ENCODE results near the gene GSTA2.
"Not testable (repeated sequence)": the region's sequence is repeated elsewhere in the genome, so short reads cannot be mapped to it uniquely, and the experiment has no call there.

The GSTA2 gene

GRCh38 chr6:52726193-52726542 lies 37.1 kb downstream of the GSTA2 start:
- FAIRE-seq: no peak
- DNase-seq (ENCODE audit: insufficient read length, low spot score): no peak

GRCh38 chr6:52725535-52726192 lies 37.6 kb downstream of the GSTA2 start:
- TF ChIP-seq, protein P1, sequence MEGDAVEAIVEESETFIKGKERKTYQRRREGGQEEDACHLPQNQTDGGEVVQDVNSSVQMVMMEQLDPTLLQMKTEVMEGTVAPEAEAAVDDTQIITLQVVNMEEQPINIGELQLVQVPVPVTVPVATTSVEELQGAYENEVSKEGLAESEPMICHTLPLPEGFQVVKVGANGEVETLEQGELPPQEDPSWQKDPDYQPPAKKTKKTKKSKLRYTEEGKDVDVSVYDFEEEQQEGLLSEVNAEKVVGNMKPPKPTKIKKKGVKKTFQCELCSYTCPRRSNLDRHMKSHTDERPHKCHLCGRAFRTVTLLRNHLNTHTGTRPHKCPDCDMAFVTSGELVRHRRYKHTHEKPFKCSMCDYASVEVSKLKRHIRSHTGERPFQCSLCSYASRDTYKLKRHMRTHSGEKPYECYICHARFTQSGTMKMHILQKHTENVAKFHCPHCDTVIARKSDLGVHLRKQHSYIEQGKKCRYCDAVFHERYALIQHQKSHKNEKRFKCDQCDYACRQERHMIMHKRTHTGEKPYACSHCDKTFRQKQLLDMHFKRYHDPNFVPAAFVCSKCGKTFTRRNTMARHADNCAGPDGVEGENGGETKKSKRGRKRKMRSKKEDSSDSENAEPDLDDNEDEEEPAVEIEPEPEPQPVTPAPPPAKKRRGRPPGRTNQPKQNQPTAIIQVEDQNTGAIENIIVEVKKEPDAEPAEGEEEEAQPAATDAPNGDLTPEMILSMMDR (IDR thresholded peaks at IDR 0.05; ENCODE audit: insufficient read depth, missing control alignments): no peak
- no peak for DNase-seq (ENCODE audit: insufficient read length, low spot score)
- no peak for FAIRE-seq

More at GRCh38 chr6:52726193-52726542, 37.1 kb downstream of the GSTA2 start:
- TF ChIP-seq, protein P1 (IDR thresholded peaks at IDR 0.05; ENCODE audit: insufficient read depth, missing control alignments): no peak

DNA sequence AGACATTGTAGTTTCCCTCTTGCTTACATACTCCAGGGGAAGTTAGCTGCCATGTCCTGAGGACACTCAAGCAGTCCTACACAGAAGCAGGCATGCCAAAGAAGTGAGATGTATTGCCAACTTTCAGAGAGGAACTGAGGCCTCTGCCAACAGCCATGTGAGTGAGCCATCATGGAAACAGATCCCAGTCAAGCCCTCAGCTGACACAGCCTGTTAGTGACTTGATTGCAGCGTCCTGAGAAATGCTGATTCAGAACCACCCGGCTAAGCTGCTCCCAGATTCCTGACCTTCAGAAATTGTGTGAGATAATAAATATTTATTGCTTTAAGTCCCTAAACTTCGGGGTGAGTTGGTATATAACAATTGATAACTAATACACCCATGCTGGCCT lies 38.1 kb downstream of the GSTA2 start:
- DNase-seq (ENCODE audit: insufficient read length, low spot score) (no peak), FAIRE-seq (no peak)
- TF ChIP-seq, protein P1 (IDR thresholded peaks at IDR 0.05; ENCODE audit: insufficient read depth, missing control alignments): no peak

DNA sequence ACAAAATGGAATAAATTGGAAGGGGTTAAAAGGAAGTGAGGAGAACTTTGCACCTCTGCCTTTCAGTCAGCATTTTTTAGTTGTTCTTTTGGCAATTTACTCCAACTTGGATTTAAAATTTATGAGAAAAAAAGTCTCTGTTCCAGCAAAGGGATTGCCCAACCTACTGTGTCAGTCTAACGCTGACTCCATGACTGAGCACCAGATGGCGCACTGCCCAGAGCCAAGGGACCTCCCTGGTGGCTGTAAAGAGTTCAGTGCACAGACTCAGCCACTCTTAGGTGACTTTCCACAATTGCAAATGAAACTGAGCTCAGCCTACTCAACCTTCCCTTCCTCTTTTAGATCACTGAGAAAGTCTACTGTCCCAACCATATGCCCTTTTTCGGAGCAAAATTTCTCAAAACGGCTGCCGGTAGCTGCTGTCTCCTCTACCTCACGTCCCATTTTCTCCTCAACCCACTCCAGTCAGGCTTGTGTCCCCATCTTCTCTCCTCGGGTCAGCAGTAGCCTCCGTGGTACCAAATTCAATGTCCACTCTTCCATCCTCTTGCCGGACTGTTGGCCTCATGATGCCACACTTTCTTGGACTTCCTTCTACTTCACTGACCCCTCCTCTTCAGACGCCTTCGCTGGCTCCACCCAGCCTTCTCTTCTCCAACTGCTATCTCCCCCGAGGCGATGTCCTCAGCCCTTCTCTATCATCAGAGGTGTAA lies 38.7 kb downstream of the GSTA2 start:
- FAIRE-seq (no peak), DNase-seq (ENCODE audit: insufficient read length, low spot score) (peak; percentile 42)

GRCh38 chr6:52724042-52724405 lies 39.3 kb downstream of the GSTA2 start:
- TF ChIP-seq, protein P1 (IDR thresholded peaks at IDR 0.05; ENCODE audit: insufficient read depth, missing control alignments): no peak
- DNase-seq (ENCODE audit: insufficient read length, low spot score): no peak
- FAIRE-seq: no peak

More for the DNA sequence above, 38.7 kb downstream of the GSTA2 start:
- TF ChIP-seq, protein P1 (IDR thresholded peaks at IDR 0.05; ENCODE audit: insufficient read depth, missing control alignments): peak; percentile 77

DNA sequence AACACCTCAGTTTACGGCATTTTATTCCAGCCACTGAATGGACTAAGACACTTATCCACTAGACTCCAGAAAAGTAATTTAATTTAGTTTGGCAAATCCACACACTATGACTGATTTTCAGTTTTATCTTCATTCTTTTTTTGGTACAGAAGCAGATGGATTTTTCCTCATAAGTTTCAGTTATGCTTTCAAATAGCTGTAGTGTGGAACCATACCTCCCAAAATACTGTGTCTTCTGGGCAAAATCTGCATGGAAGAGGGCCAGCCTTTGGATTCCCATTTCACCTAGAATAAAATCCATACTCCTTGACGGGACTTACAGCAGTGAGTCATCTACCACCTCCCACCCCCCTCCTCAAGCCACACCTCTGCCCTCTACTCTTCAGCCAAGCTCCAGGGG lies 43.0 kb downstream of the GSTA2 start:
- DNase-seq (ENCODE audit: insufficient read length, low spot score): no peak
- FAIRE-seq: no peak
- TF ChIP-seq, protein P1 (IDR thresholded peaks at IDR 0.05; ENCODE audit: insufficient read depth, missing control alignments): no peak

DNA sequence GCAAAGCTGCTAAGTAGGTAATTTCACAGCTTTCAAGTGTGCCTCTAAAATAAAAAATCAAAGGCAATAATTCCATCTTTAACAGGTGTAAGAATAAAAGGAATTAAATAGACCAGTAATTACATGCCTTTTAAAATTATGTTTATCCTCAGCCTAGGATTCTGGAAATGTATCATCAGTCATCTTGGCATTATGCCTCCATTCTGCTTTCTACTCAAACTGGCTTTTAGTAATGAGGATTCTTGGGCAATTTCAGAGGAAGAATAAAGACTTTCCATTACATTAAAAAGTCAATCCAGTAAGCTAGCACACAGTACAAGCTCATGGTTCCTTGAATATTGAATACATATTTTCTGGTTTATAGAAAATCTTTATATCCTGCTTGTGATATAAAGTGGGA lies 44.7 kb downstream of the GSTA2 start:
- DNase-seq (ENCODE audit: insufficient read length, low spot score): no peak

DNA sequence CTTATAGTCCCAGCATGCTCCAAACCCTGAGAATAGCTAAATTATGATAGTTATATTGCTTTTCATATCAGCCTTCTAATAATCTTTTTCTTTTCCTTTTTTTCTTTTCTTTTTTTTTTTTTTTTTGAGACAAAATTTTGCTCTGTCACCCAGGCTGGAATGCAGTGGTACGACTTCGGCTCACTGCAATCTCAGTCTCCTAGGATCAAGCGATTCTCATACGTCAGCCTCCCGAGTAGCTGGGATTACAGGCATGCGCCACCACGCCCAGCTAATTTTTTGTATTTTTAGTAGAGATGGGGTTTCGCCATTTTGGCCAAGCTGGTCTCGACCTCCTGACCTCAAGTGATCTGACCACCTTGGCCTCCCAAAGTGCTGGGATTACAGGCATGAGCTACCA lies 48.5 kb downstream of the GSTA2 start:
- FAIRE-seq; DNase-seq (ENCODE audit: insufficient read length, low spot score): not testable (repeated sequence)

More for the DNA sequence above, 44.7 kb downstream of the GSTA2 start:
- TF ChIP-seq, protein P1 (IDR thresholded peaks at IDR 0.05; ENCODE audit: insufficient read depth, missing control alignments): no peak
- FAIRE-seq: no peak

Measured in D721Med (cell line).